Astrocyte (in vitro differentiated cells and primary cell): ENCODE measurements around the gene ABHD17A. TPM values are rescaled to one million over a fixed set of nuclear protein-coding genes. Genes with fewer than 3 reads are reported as not detected.

Experiments used
- DNase-seq: peaks from one replicate; pipeline ENCODE4 v3.0.0-alpha.2; 2010; ENCODE audit warnings: low read depth
- FAIRE-seq: peaks from 2 replicates; lab custom pipeline; 2011; peaks lifted over from hg19 to GRCh38; lab: Jason Lieb, UNC
- H2AFZ ChIP-seq: 2 replicates; pipeline ENCODE4 v1.6.0; 2012; ENCODE audit warnings: low read depth, low read length, inconsistent platforms
- H3K27ac ChIP-seq: 2 replicates; pipeline ENCODE4 v1.5.1; 2011; ENCODE audit warnings: low read depth, low read length, inconsistent platforms
- H3K27me3 ChIP-seq: 2 replicates; pipeline ENCODE4 v1.6.0; 2011; ENCODE audit warnings: low read length, inconsistent platforms; ENCODE audit not compliant: insufficient read depth
- H3K36me3 ChIP-seq: 2 replicates; pipeline ENCODE4 v1.5.1; 2011; ENCODE audit warnings: low read length, inconsistent platforms; ENCODE audit not compliant: insufficient read depth
- H3K4me1 ChIP-seq: 2 replicates; pipeline ENCODE4 v1.5.1; 2011; ENCODE audit warnings: low read length, inconsistent platforms; ENCODE audit not compliant: insufficient read depth
- H3K4me2 ChIP-seq: 2 replicates; pipeline ENCODE4 v1.6.0; 2012; ENCODE audit warnings: low read length, inconsistent platforms
- H3K4me3 ChIP-seq: 2 replicates; pipeline ENCODE4 v1.5.1; 2011; ENCODE audit warnings: low read depth, mild to moderate bottlenecking, low read length, inconsistent platforms; ENCODE audit not compliant: insufficient read depth
- H3K79me2 ChIP-seq: 2 replicates; pipeline ENCODE4 v1.6.0; 2012; ENCODE audit warnings: mild to moderate bottlenecking, low read length, inconsistent platforms; ENCODE audit not compliant: insufficient read depth
- H3K9ac ChIP-seq: 2 replicates; pipeline ENCODE4 v1.6.0; 2012; ENCODE audit warnings: mild to moderate bottlenecking, low read length, inconsistent platforms
- H3K9me3 ChIP-seq: 2 replicates; pipeline ENCODE4 v1.5.1; 2012; ENCODE audit warnings: low read depth, mild to moderate bottlenecking, low read length, inconsistent platforms; ENCODE audit not compliant: insufficient read depth
- H4K20me1 ChIP-seq: 2 replicates; pipeline ENCODE4 v1.6.0; 2012; ENCODE audit warnings: low read length, inconsistent platforms; ENCODE audit not compliant: insufficient read depth
- H3K27ac Mint-ChIP-seq: one replicate; pipeline ENCODE4 v1.8.0; 2021; ENCODE audit warnings: mild to moderate bottlenecking, mixed read lengths; ENCODE audit not compliant: unreplicated experiment
- H3K27me3 Mint-ChIP-seq: one replicate; pipeline ENCODE4 v1.8.0; 2021; ENCODE audit warnings: low read depth, mixed read lengths; ENCODE audit not compliant: unreplicated experiment
- H3K36me3 Mint-ChIP-seq: one replicate; pipeline ENCODE4 v1.8.0; 2021; ENCODE audit warnings: low read depth, mixed read lengths; ENCODE audit not compliant: unreplicated experiment
- H3K4me1 Mint-ChIP-seq: one replicate; pipeline ENCODE4 v1.8.0; 2021; ENCODE audit warnings: low read depth, mixed read lengths; ENCODE audit not compliant: unreplicated experiment
- H3K4me3 Mint-ChIP-seq: one replicate; pipeline ENCODE4 v1.8.0; 2021; ENCODE audit warnings: mild to moderate bottlenecking, moderate library complexity, mixed read lengths; ENCODE audit not compliant: unreplicated experiment
- H3K9me3 Mint-ChIP-seq: one replicate; pipeline ENCODE4 v1.8.0; 2021; ENCODE audit warnings: mild to moderate bottlenecking, mixed read lengths; ENCODE audit not compliant: unreplicated experiment
- CTCF ChIP-seq: IDR thresholded peaks from 2 replicates; pipeline ENCODE4 v1.5.1; 2011; ENCODE audit warnings: low read depth, mild to moderate bottlenecking, inconsistent platforms, low read length, moderate library complexity; ENCODE audit not compliant: insufficient read depth
- EZH2 ChIP-seq: IDR thresholded peaks from 2 replicates; pipeline ENCODE4 v1.6.1; 2012; ENCODE audit warnings: mild to moderate bottlenecking, low read length, inconsistent platforms; ENCODE audit not compliant: insufficient read depth
- total RNA-seq: library from RNA; stranded (reverse); gene quantifications from 2 replicates; pipeline ENCODE4 v1.2.1, GENCODE V29; 2021

ABHD17A gene
- total RNA-seq, 1 donor from 2014 or later = 56.7 TPM

GRCh38 chr19:1830978-1831377, 54.3 kb downstream of the ABHD17A start:
- peaks cover 2% of the 10 kb centered on the region for H3K4me1 Mint-ChIP-seq
- Histone ChIP-seq H3K4me2 (no peak overlapping the region), H2AFZ (no peak overlapping the region), H3K27ac (no peak overlapping the region), H4K20me1 (peaks cover 65% of the 10 kb centered on the region), H3K9ac (no peak overlapping the region), H3K9me3 (no peaks in the 10 kb centered on the region), H3K79me2 (peaks cover 52% of the 10 kb centered on the region), H3K36me3 (no peaks in the 10 kb centered on the region), H3K27me3 (no peaks in the 10 kb centered on the region), H3K4me3 (no peak overlapping the region), H3K4me1 (peaks cover 2% of the 10 kb centered on the region)
- no peaks in the 10 kb centered on the region for H3K9me3 Mint-ChIP-seq
- FAIRE-seq (no peak), DNase-seq (no peak)
- no peak overlapping the region for H3K27ac Mint-ChIP-seq
- TF ChIP-seq CTCF (no peak), EZH2 (no peak)
- H3K4me3 Mint-ChIP-seq = no peak overlapping the region
- peaks cover 6% of the 10 kb centered on the region for H3K36me3 Mint-ChIP-seq
- H3K27me3 Mint-ChIP-seq = no peaks in the 10 kb centered on the region

- H3K79me2 ChIP-seq = peaks cover 52% of the 10 kb centered on the region
- no peak overlapping the region for H3K27ac Mint-ChIP-seq
Observed at GRCh38 chr19:1830568-1830967, 54.7 kb downstream of the ABHD17A start.

More at GRCh38 chr19:1830568-1830967, 54.7 kb downstream of the ABHD17A start:
- H3K9ac ChIP-seq = no peak overlapping the region
- no peak overlapping the region for H2AFZ ChIP-seq
- H3K27ac ChIP-seq = no peak overlapping the region
- Mint-ChIP-seq H3K4me3 (no peak overlapping the region), H3K4me1 (peaks cover 4% of the 10 kb centered on the region), H3K9me3 (no peaks in the 10 kb centered on the region), H3K36me3 (peaks cover 6% of the 10 kb centered on the region), H3K27me3 (no peaks in the 10 kb centered on the region)
- no peaks in the 10 kb centered on the region for H3K36me3 ChIP-seq
- H3K27me3 ChIP-seq = no peaks in the 10 kb centered on the region
- no peak for TF ChIP-seq EZH2
- TF ChIP-seq CTCF = no peak
- no peak overlapping the region for H3K4me3 ChIP-seq
- FAIRE-seq (no peak), DNase-seq (no peak)
- H3K4me1 ChIP-seq = peaks cover 2% of the 10 kb centered on the region
- H4K20me1 ChIP-seq = peaks cover 65% of the 10 kb centered on the region
- no peak overlapping the region for H3K4me2 ChIP-seq
- no peaks in the 10 kb centered on the region for H3K9me3 ChIP-seq
